HK-2 (cell line): ENCODE data around the gene FMN2.
"Not testable (repeated sequence)": the region's sequence is repeated elsewhere in the genome, so short reads cannot be mapped to it uniquely, and the experiment has no call there.

Experiments
- DNase-seq: peaks from one replicate; pipeline ENCODE4 v3.0.0-alpha.2; 2018; ENCODE audit not compliant: unreplicated experiment

Gene FMN2

DNA sequence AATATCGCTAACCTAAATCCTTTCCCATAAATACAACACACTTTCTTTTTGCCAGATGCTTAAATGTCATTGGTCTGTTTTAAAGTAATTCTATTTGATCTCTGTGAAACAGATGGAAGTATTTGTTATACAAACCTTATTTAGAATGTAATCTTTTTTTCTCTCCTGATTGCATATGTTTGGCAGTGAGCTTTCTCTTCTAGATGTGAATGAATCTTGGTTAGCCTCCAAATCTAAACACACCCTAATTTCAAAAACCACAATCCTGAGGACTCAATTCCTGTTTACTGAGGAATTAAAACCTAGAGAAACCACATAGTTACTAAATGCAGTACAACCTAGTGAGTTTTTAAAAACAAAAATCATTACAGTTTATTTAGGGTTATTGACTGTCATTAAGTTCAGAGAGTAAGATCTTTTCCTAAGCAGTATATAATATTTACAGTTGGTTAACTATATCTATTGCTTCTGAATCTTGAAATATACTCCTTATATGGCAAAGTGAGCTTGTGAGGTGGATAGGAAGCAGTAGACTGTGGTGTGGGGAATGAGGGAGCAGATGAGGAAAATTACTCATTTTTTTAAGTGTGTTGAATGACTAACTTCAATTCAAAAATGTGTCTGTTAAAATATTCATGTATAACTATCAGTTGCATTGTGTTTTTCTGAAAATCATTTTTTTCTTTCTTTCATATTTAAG lies 218.7 kb downstream of the FMN2 start:
- no peak for DNase-seq

DNA sequence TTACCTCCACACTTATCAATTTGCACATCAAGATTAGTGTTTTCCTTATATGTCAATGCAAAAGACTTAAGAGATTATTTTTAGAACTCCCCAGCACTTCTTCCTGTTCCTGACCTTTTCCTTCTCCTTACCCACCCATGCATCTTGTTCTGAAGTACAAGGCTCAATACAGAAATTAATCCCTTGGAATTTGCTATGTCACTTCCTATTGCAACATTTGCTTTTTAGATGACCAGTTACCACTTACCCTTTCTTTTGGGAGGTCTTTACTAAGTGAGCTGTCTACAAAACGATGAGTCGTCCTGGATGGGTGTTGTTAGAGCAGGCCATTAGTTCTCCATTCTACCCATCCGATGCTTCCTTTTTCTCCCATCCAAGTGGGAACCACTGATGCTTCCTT lies 221.2 kb downstream of the FMN2 start:
- DNase-seq = no peak

DNA sequence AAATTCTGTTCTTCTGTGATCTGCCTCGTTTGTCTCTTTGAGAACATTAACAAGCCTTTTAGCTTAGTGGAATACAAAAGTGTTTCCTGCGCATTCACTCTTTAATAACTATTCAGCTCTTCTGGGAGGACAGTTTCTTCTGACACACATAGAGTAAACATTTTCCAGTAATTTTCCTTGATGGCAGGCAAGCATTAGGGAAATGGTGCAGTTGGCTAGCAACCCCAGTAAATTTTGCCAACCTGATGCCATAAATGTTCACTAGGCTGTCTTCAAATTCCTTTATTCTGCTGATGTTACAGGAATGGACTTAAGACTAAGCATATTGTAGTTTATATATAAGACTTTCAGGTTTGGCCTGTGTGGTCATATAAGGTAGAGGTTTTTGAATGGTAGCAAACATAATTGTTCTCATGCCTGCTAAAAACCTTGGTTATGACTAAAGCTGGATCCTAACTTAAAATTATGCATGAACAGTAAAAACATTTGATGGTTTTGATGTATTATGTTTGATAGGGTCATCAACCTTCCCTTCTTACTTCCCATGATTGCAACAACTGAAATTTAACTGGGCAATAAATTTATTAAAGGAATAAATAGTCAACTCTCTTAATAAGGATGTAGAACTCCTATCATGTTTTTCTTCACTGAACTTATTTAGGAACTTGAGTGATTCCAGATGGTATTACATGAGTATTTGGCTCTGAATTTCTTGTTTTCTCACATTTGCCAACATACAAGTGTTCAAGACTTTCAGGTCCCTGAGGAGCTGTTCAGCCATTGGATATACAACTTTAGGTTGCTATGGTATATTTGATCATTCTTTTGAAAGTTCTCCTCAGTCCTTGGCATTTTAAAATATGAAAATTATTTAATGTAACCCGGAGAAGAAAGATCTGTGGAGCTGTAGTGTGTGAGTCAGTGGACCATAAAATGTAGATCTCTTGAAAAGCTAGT lies 223.4 kb downstream of the FMN2 start:
- DNase-seq = no peak

GRCh38 chr1:240319998-240320397 lies 228.3 kb downstream of the FMN2 start:
- DNase-seq = no peak

DNA sequence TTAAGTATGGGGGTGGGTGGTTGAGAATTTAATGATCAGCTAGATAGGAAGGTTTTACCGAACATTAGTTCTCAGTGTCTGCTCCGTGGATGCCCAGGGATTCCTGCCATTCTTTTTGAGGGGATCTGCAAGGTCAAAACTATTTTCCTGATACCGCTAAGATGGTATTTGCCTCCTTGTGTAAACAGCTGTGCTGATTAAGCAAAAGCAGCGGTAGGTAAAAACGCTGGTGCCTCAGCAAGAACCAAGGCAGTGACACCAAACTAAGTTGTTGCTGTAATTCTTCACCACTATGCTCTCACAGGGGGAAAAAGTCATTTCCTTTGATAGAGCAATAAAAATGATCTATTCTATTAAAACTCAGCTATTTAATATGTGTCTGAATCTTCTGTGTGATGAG lies 229.0 kb downstream of the FMN2 start:
- no peak for DNase-seq

GRCh38 chr1:240322943-240323342 lies 231.3 kb downstream of the FMN2 start:
- DNase-seq = no peak

GRCh38 chr1:240328382-240328781 lies 236.7 kb downstream of the FMN2 start:
- DNase-seq = not testable (repeated sequence)

GRCh38 chr1:240329443-240329842 lies 237.8 kb downstream of the FMN2 start:
- DNase-seq = no peak

GRCh38 chr1:240332672-240333071 lies 241.0 kb downstream of the FMN2 start:
- DNase-seq = no peak

GRCh38 chr1:240337781-240338180 lies 246.1 kb downstream of the FMN2 start:
- no peak for DNase-seq

DNA sequence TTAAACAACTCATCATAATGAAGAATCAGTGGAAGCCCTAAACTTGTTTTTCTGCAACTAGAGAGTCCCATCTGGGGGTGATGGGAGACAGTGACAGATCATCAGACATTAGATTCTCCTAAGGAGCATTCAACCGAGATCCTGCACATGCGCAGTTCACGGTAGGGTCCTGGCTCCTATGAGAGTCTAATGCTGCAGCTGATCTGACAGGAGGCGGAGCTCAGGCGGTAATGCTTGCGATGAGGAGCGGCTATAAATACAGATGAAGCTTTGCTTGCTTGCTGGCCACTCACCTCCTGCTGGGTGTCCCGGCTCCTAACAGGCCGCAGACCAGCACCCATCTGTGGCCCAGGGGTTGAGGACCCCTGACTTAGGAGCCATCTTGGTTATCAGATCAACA lies 247.2 kb downstream of the FMN2 start:
- DNase-seq = no peak

- no peak for DNase-seq
These were observed 249.9 kb downstream of the FMN2 start for GRCh38 chr1:240341365-240342250.

DNA sequence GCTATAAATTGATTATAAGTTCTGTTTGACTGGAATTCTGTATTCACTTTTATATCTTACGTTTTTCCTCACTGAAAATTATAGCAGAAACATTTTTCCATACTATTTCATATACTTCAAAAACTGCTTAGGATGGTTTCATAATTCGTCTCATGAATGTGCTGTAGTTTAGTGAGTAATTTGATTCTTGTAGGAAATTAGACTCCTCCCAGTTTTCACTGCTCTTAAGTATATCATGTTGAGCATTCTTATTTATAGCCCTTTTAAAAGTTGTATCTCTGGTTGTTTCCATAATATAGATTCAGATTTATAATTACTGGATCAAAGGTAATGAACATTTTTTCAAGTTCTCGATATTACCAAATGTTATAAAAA lies 250.6 kb downstream of the FMN2 start:
- no peak for DNase-seq

DNA sequence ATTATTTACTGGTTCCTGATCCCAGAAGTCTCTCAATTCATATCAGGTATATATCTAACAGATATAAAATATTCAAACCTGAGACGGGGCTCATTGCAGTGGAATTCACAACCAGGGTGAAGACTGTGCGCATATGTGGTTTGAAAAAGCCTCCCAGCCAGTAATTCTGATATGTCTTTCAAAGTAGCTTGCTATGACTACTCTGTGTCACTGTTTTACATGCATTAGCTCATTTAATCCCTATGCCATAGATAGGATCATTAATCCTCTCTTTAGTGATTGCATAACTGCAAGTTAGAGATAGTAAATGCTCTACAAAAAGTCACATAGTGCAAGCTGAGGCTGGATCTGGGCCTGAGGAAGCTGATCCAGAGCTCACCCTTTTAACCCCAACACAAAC lies 251.4 kb downstream of the FMN2 start:
- no peak for DNase-seq

DNA sequence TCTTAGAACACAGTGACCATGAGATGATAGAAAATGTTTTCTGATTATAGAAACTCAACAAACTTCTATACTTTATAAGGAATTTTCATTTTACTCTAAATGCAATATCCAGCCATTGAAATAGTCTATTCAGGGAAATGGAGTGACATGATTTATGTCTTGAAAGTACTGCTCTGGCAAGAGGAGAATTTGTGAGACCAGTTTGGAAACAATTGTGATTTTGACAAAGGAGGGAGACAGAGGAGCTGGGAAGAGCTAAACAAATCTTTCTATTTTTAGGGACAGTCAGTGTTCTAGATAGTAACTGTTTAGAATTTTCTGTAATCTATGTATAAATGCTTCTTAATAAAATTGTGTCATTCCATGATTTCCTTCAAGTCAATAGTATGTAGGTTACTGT lies 252.3 kb downstream of the FMN2 start:
- no peak for DNase-seq

GRCh38 chr1:240344918-240345317 lies 253.2 kb downstream of the FMN2 start:
- DNase-seq = no peak

DNA sequence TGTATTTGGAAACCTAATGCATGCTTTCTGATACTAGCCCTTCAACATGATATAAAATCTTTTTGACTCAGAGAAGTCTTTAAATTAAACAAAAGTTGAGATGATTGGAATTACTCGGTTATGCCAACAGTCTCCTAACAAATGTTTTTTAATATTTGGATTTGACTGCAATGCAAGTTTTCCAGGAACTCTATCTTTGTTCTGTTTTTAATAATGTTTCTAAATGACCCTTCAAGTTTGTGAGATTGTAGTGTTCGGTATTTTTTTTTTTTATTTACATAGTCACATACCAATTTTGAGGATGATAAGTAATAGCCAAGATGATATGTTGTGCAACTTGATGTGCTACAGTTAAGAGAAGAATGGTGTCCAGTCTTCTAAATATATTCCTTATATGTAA lies 258.0 kb downstream of the FMN2 start:
- no peak for DNase-seq

- no peak for DNase-seq
These were observed 259.2 kb downstream of the FMN2 start for GRCh38 chr1:240350910-240351331.

- no peak for DNase-seq
These were observed 260.0 kb downstream of the FMN2 start for GRCh38 chr1:240351690-240352089.

DNA sequence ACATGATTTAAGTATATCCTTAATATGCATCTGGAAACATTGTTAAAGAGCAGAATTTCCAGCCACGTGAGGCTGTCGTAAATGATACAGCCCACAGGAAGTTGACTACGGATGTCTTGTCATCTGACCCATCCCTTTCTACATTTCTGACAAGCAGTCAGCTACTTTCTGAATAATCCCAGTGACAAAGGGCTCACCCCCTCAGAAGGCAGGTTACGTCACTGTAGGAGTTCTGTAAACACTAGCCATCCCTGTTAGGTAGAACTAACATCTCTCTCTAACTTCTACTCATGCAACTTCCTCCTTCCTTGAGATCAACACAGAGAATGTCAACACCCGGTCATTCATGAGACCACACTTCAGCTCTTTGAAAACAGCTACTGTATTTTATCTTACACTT lies 261.1 kb downstream of the FMN2 start:
- no peak for DNase-seq

DNA sequence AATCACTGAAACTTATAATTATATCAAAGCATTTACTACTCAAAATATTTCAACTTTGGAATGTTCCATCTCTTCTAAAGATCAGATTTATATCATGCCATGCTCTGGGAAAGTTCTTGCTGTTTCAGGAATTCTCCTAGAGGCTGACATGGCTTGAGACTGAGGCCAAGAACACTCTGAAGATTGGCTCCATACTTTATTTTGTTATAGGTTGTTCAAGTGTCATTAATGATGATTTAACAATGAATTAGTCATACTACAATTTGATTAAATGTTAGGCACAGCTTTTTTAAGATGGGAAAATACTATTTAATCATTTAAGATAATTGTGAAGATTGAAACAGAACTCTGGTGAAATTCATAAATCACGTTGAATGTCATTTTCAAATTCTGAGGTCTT lies 264.9 kb downstream of the FMN2 start:
- no peak for DNase-seq

DNA sequence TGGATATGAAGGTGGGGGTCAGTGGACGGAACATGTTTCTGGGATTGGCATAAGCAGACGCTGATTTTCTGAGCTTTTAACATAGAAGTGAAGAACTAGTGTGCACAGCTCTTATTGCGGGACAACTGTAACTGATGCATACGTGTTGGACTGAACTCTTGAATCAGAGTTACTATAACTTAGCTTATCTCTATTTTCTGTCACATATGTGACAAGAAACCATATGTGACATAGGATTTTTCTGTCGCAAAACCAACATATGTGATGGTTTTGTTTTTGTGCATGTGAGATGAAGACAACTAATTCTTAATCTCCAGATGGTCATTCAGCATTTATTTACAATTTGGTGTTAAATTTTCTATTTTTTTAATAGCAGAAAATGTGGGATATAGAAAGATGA lies 270.4 kb downstream of the FMN2 start:
- DNase-seq = no peak
